ENCODE data around the gene OLFM4. TPM values are rescaled to one million over a fixed set of nuclear protein-coding genes. Genes with fewer than 3 reads are reported as not detected.

OLFM4 gene, protein sequence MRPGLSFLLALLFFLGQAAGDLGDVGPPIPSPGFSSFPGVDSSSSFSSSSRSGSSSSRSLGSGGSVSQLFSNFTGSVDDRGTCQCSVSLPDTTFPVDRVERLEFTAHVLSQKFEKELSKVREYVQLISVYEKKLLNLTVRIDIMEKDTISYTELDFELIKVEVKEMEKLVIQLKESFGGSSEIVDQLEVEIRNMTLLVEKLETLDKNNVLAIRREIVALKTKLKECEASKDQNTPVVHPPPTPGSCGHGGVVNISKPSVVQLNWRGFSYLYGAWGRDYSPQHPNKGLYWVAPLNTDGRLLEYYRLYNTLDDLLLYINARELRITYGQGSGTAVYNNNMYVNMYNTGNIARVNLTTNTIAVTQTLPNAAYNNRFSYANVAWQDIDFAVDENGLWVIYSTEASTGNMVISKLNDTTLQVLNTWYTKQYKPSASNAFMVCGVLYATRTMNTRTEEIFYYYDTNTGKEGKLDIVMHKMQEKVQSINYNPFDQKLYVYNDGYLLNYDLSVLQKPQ
- 0.02 TPM in 1 of 5 replicates, not detected in the others for total RNA-seq (2022; extraction: Qiagen RNA extraction)

DNA sequence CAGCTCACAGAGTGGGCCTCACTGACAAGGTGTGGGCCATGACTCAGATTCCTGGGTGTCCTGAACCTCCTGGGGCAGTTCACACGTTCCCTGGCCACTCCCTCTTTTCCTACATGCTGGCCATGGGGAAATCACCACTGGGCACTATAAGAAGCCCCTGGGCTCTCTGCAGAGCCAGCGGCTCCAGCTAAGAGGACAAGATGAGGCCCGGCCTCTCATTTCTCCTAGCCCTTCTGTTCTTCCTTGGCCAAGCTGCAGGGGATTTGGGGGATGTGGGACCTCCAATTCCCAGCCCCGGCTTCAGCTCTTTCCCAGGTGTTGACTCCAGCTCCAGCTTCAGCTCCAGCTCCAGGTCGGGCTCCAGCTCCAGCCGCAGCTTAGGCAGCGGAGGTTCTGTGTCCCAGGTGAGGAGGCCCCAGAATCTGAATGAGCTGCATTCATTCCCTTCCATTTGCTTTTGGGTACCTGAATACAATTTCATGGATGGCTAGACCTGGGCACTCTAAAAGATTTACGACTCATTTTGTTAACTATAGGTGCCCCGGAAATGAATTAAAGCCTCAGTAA is at the start of gene OLFM4:
Gene OLFM4 (plus strand): TSS at position 177 of the 567 bp plus-strand sequence. CDS start 24 bp downstream, at position 201.

Other genes starting within 250 kb of the OLFM4 start
- gene PCDH8, start 180.2 kb upstream of the OLFM4 start, total RNA-seq (2022; extraction: Qiagen RNA extraction), result not detected in 5 replicates

Measured in A549 treated with CORT108297 at 1 μM for 4 hours (cell line).